ENCODE measurements around the gene GFOD2. TPM values are rescaled to one million over a fixed set of nuclear protein-coding genes. Genes with fewer than 3 reads are reported as not detected.

GFOD2 gene
- 18.2 TPM for total RNA-seq
- long read RNA-seq, full-length matches to known transcripts: 23 of 28 reads
- long read RNA-seq, partial matches to known transcripts: 2 of 28 reads
- long read RNA-seq, other reads (novel, unspliced or antisense): 3 of 28 reads

- Histone ChIP-seq H3K36me3 (no peaks in the 10 kb centered on the region), H3K4me1 (peaks cover 13% of the 10 kb centered on the region), H3K4me3 (peak within 1 kb of the TSS; percentile 95), H3K27ac (peak within 1 kb of the TSS; percentile 89), H3K9me3 (no peaks in the 10 kb centered on the region), H3K27me3 (no peaks in the 10 kb centered on the region)
- TF ChIP-seq CTCF (IDR thresholded peaks at IDR 0.05): no peak
- intact Hi-C loops (cut with DNase I): no loop called here
- ATAC-seq (peak; percentile 99), DNase-seq (peak; percentile 98)
These were observed at the start of gene GFOD2 for GRCh38 chr16:67719048-67719777. GFOD2 (minus strand) TSS chr16:67719316; CDS start chr16:67685715, 33,601 bp downstream.

- TF ChIP-seq CTCF (IDR thresholded peaks at IDR 0.05): no peak
- ATAC-seq: no peak
- Histone ChIP-seq H3K36me3 (peaks cover 16% of the 10 kb centered on the region), H3K27ac (no peak overlapping the region), H3K4me1 (peaks cover 5% of the 10 kb centered on the region), H3K27me3 (no peaks in the 10 kb centered on the region), H3K9me3 (no peaks in the 10 kb centered on the region), H3K4me3 (no peak overlapping the region)
- DNase-seq: no peak
- intact Hi-C loops (cut with DNase I): no loop called here
These were observed 48.8 kb upstream of the GFOD2 start for GRCh38 chr16:67767953-67768352.

GRCh38 chr16:67766291-67766690 is 47.2 kb upstream of the GFOD2 start:
- TF ChIP-seq CTCF (IDR thresholded peaks at IDR 0.05): no peak
- ATAC-seq: no peak
- intact Hi-C loops (cut with DNase I): no loop called here
- no peak overlapping the region for H3K4me3 ChIP-seq
- H3K27me3 ChIP-seq: no peaks in the 10 kb centered on the region
- no peak overlapping the region for H3K27ac ChIP-seq
- peaks cover 12% of the 10 kb centered on the region for H3K36me3 ChIP-seq
- H3K4me1 ChIP-seq: no peaks in the 10 kb centered on the region
- no peak for DNase-seq
- no peaks in the 10 kb centered on the region for H3K9me3 ChIP-seq

- Histone ChIP-seq H3K9me3 (no peaks in the 10 kb centered on the region), H3K36me3 (peaks cover 2% of the 10 kb centered on the region), H3K27me3 (no peaks in the 10 kb centered on the region), H3K4me3 (no peak overlapping the region), H3K4me1 (no peaks in the 10 kb centered on the region), H3K27ac (no peak overlapping the region)
- DNase-seq (no peak), ATAC-seq (no peak)
- intact Hi-C loops (cut with DNase I): no loop called here
- no peak for TF ChIP-seq CTCF (IDR thresholded peaks at IDR 0.05)
These were observed 45.1 kb upstream of the GFOD2 start for GRCh38 chr16:67764158-67764667.

- ATAC-seq: peak; percentile 31
- H3K4me1 ChIP-seq: no peaks in the 10 kb centered on the region
- no peak for DNase-seq
These were observed 44.0 kb upstream of the GFOD2 start for GRCh38 chr16:67763066-67763465.

More at GRCh38 chr16:67763066-67763465, 44.0 kb upstream of the GFOD2 start:
- Histone ChIP-seq H3K9me3 (no peaks in the 10 kb centered on the region), H3K4me3 (no peak overlapping the region), H3K27ac (no peak overlapping the region), H3K36me3 (peaks cover 11% of the 10 kb centered on the region), H3K27me3 (no peaks in the 10 kb centered on the region)
- intact Hi-C loops (cut with DNase I): no loop called here
- no peak for TF ChIP-seq CTCF (IDR thresholded peaks at IDR 0.05)
